HS-27A (cell line): ENCODE measurements around the gene VGLL3.
"Not testable (repeated sequence)": the region's sequence is repeated elsewhere in the genome, so short reads cannot be mapped to it uniquely, and the experiment has no call there.

Source experiments
- DNase-seq: peaks from one replicate; pipeline ENCODE4 v3.0.0-alpha.2; 2012; ENCODE audit warnings: low read depth, missing footprints

Gene VGLL3

GRCh38 chr3:86989611-86990010 lies 1.3 kb downstream of the VGLL3 start:
- no peak for DNase-seq

- no peak for DNase-seq
Observed at GRCh38 chr3:86989006-86989405, 1.9 kb downstream of the VGLL3 start.

GRCh38 chr3:86988235-86988634 lies 2.7 kb downstream of the VGLL3 start:
- DNase-seq, result peak; percentile 98

GRCh38 chr3:86987421-86987715 lies 3.6 kb downstream of the VGLL3 start:
- DNase-seq, result no peak

- DNase-seq, result no peak
Observed at GRCh38 chr3:86986671-86987420, 4.1 kb downstream of the VGLL3 start.

GRCh38 chr3:86985181-86985826 lies 5.6 kb downstream of the VGLL3 start:
- no peak for DNase-seq

- peak; percentile 77 for DNase-seq
Observed at GRCh38 chr3:86984271-86984670, 6.7 kb downstream of the VGLL3 start.

GRCh38 chr3:86982883-86983282 lies 8.1 kb downstream of the VGLL3 start:
- peak; percentile 93 for DNase-seq

GRCh38 chr3:86978111-86978551 lies 12.8 kb downstream of the VGLL3 start:
- peak; percentile 77 for DNase-seq

GRCh38 chr3:86976219-86976618 lies 14.7 kb downstream of the VGLL3 start:
- no peak for DNase-seq

GRCh38 chr3:86974177-86974576 lies 16.8 kb downstream of the VGLL3 start:
- DNase-seq, result not testable (repeated sequence)

- peak; percentile 90 for DNase-seq
Observed at GRCh38 chr3:86973440-86973839, 17.5 kb downstream of the VGLL3 start.

- DNase-seq, result no peak
Observed at GRCh38 chr3:86969500-86970189, 21.3 kb downstream of the VGLL3 start.

GRCh38 chr3:86968244-86968932 lies 22.6 kb downstream of the VGLL3 start:
- DNase-seq, result no peak

- no peak for DNase-seq
Observed at GRCh38 chr3:86967062-86967461, 23.9 kb downstream of the VGLL3 start.

- no peak for DNase-seq
Observed at GRCh38 chr3:86965166-86965565, 25.8 kb downstream of the VGLL3 start.

GRCh38 chr3:86963611-86964010 lies 27.3 kb downstream of the VGLL3 start:
- no peak for DNase-seq

- no peak for DNase-seq
Observed at GRCh38 chr3:86961297-86961696, 29.7 kb downstream of the VGLL3 start.

GRCh38 chr3:86960550-86960949 lies 30.4 kb downstream of the VGLL3 start:
- DNase-seq, result no peak

- DNase-seq, result peak; percentile 96
Observed at GRCh38 chr3:86958534-86958933, 32.4 kb downstream of the VGLL3 start.

GRCh38 chr3:86954747-86955146 lies 36.2 kb downstream of the VGLL3 start:
- DNase-seq, result no peak

- DNase-seq, result no peak
Observed at GRCh38 chr3:86954226-86954625, 36.7 kb downstream of the VGLL3 start.

- no peak for DNase-seq
Observed at GRCh38 chr3:86951322-86951721, 39.6 kb downstream of the VGLL3 start.
